Ishikawa (cell line): ENCODE data around the gene TULP3.

Experiments used
- CEBPB ChIP-seq: IDR thresholded peaks from 2 replicates; pipeline ENCODE4 v1.6.1; 2012
- CREB1 ChIP-seq: IDR thresholded peaks from 2 replicates; pipeline ENCODE4 v1.6.1; 2012; ENCODE audit warnings: low read depth
- EGR1 ChIP-seq: IDR thresholded peaks from 2 replicates; pipeline ENCODE4 v1.6.1; 2012
- EP300 ChIP-seq: IDR thresholded peaks from 2 replicates; pipeline ENCODE4 v1.6.1; 2012; ENCODE audit warnings: borderline replicate concordance
- FOXM1 ChIP-seq: IDR thresholded peaks from 2 replicates; pipeline ENCODE4 v1.6.1; 2012; ENCODE audit warnings: low read depth, borderline replicate concordance
- MAX ChIP-seq: IDR thresholded peaks from 2 replicates; pipeline ENCODE4 v1.6.1; 2012
- NFIC ChIP-seq: IDR thresholded peaks from 2 replicates; pipeline ENCODE4 v1.6.1; 2012
- RAD21 ChIP-seq: IDR thresholded peaks from 2 replicates; pipeline ENCODE4 v1.6.1; 2012; ENCODE audit warnings: low read depth
- REST ChIP-seq: IDR thresholded peaks from 2 replicates; pipeline ENCODE4 v1.6.1; 2012; ENCODE audit warnings: low read depth, mild to moderate bottlenecking
- TAF1 ChIP-seq: IDR thresholded peaks from 2 replicates; pipeline ENCODE4 v1.6.1; 2012; ENCODE audit warnings: low read depth, mild to moderate bottlenecking
- TCF12 ChIP-seq: IDR thresholded peaks from 2 replicates; pipeline ENCODE4 v1.6.1; 2012; ENCODE audit warnings: low read depth
- TEAD4 ChIP-seq: IDR thresholded peaks from 2 replicates; pipeline ENCODE4 v1.6.1; 2012
- USF1 ChIP-seq: IDR thresholded peaks from 2 replicates; pipeline ENCODE4 v1.6.1; 2012
- YY1 ChIP-seq: IDR thresholded peaks from 2 replicates; pipeline ENCODE4 v1.6.1; 2012; ENCODE audit warnings: low read depth
- ZBTB7A ChIP-seq: IDR thresholded peaks from 2 replicates; pipeline ENCODE4 v1.6.1; 2012; ENCODE audit warnings: low read depth

TULP3 gene

GRCh38 chr12:2976581-2976996, 85.9 kb downstream of the TULP3 start:
- no peak for TF ChIP-seq REST

GRCh38 chr12:2977776-2978175, 87.1 kb downstream of the TULP3 start:
- TF ChIP-seq YY1 (no peak), CEBPB (no peak), FOXM1 (no peak), EP300 (no peak), USF1 (no peak), ZBTB7A (no peak)

GRCh38 chr12:2979806-2980205, 89.1 kb downstream of the TULP3 start:
- TF ChIP-seq ZBTB7A, result no peak
- no peak for TF ChIP-seq USF1
- no peak for TF ChIP-seq TEAD4
- no peak for TF ChIP-seq YY1
- TF ChIP-seq CEBPB, result no peak
- no peak for TF ChIP-seq NFIC
- TF ChIP-seq REST, result no peak
- TF ChIP-seq RAD21, result no peak

- TF ChIP-seq YY1 (no peak), FOXM1 (no peak), MAX (no peak), RAD21 (no peak), NFIC (no peak), TAF1 (no peak), ZBTB7A (no peak), REST (no peak), CEBPB (no peak), USF1 (no peak), CREB1 (no peak), EGR1 (no peak), EP300 (no peak), TCF12 (no peak), TEAD4 (no peak)
Observed at GRCh38 chr12:2980630-2981029, 89.9 kb downstream of the TULP3 start.

GRCh38 chr12:2982361-2982760, 91.7 kb downstream of the TULP3 start:
- no peak for TF ChIP-seq REST
- TF ChIP-seq EP300, result no peak
- TF ChIP-seq EGR1, result no peak
- no peak for TF ChIP-seq MAX
- TF ChIP-seq CREB1, result no peak
- TF ChIP-seq USF1, result no peak
- TF ChIP-seq TEAD4, result no peak
- TF ChIP-seq CEBPB, result no peak
- no peak for TF ChIP-seq RAD21
- no peak for TF ChIP-seq YY1
- no peak for TF ChIP-seq ZBTB7A
- no peak for TF ChIP-seq TAF1
